ENCODE data around the gene HDGFL2.

GRCh38 chr19:4447327-4448146 lies 24.6 kb upstream of the HDGFL2 start:
- TF ChIP-seq CTCF (IDR thresholded peaks at IDR 0.05; ENCODE audit: insufficient read depth, low read depth, low read length) (no peak), EZH2 (IDR thresholded peaks at IDR 0.05; ENCODE audit: insufficient read depth, low read length) (no peak)
